ENCODE data around the gene RANGRF.

DNA sequence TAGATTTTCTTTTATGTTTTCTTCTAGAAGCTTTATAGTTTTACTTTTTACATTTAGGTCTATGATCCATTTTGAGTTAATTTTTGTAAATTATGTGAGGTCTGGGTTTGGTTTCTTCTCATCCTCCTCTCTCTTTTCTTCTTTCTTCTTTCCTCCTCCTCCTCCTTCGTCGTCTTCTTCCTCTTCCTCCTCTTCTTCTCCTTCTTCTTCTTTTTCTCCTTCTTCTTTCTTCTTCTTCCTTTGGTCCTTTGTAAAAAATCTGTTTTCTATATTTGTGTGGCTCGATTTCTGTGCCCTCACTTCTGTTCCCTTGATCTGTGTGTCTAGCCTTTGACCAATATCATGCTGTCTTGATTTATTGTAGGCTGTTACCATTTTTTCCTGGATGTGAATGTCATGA lies 11.8 kb downstream of the RANGRF start:
- TF ChIP-seq, protein P1, sequence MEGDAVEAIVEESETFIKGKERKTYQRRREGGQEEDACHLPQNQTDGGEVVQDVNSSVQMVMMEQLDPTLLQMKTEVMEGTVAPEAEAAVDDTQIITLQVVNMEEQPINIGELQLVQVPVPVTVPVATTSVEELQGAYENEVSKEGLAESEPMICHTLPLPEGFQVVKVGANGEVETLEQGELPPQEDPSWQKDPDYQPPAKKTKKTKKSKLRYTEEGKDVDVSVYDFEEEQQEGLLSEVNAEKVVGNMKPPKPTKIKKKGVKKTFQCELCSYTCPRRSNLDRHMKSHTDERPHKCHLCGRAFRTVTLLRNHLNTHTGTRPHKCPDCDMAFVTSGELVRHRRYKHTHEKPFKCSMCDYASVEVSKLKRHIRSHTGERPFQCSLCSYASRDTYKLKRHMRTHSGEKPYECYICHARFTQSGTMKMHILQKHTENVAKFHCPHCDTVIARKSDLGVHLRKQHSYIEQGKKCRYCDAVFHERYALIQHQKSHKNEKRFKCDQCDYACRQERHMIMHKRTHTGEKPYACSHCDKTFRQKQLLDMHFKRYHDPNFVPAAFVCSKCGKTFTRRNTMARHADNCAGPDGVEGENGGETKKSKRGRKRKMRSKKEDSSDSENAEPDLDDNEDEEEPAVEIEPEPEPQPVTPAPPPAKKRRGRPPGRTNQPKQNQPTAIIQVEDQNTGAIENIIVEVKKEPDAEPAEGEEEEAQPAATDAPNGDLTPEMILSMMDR (IDR thresholded peaks at IDR 0.05; ENCODE audit: low read depth, low read length, poor library complexity, severe bottlenecking), result no peak
- no peak for TF ChIP-seq EZH2phosphoT487 (IDR thresholded peaks at IDR 0.05; ENCODE audit: borderline replicate concordance, low read length)
